Kidney (tissue), 14 donors: ENCODE data around the gene OSTN. TPM values are rescaled to one million over a fixed set of nuclear protein-coding genes. Genes with fewer than 3 reads are reported as not detected.

ENCODE experiments used
- DNase-seq, 5 donors: peaks; one replicate each; pipeline ENCODE4 v3.0.0-alpha.2; 2013 to 2020
- FAIRE-seq: peaks from 2 replicates; lab custom pipeline; 2012; peaks lifted over from hg19 to GRCh38; lab: Jason Lieb, UNC
- H3K27ac ChIP-seq, 2 donors: one replicate each; pipeline ENCODE4 v1.7.0; 2013; ENCODE audit warnings: low read depth in 2 of 2, low read length in 2 of 2, inconsistent platforms in 1 of 2
- H3K27me3 ChIP-seq: one replicate; pipeline ENCODE4 v1.7.1; 2013; ENCODE audit warnings: low read length, inconsistent platforms; ENCODE audit not compliant: control insufficient read depth, insufficient read depth
- H3K36me3 ChIP-seq, 3 donors: one replicate each; pipeline versions ENCODE4 v1.7.0 to v1.7.1; 2013; ENCODE audit warnings: low read length in 3 of 3, control low read depth in 1 of 3, inconsistent platforms in 1 of 3; ENCODE audit not compliant: insufficient read depth in 3 of 3, control insufficient read depth in 2 of 3
- H3K4me1 ChIP-seq, 3 donors: one replicate each; pipeline versions ENCODE4 v1.7.0 to v1.7.1; 2013; ENCODE audit warnings: low read length in 3 of 3, inconsistent platforms in 1 of 3, low read depth in 1 of 3; ENCODE audit not compliant: control insufficient read depth in 2 of 3, insufficient read depth in 2 of 3
- H3K4me3 ChIP-seq, 3 donors: one replicate each; pipeline versions ENCODE4 v1.7.0 to v1.8.1; 2013; ENCODE audit warnings: low read length in 3 of 3, control low read depth in 1 of 3, inconsistent platforms in 1 of 3
- H3K9ac ChIP-seq, 3 donors: one replicate each; pipeline versions ENCODE4 v1.7.0 to v1.7.1; 2013; ENCODE audit warnings: low read length in 3 of 3, control low read depth in 1 of 3, inconsistent platforms in 1 of 3
- H3K9me3 ChIP-seq, 3 donors: one replicate each; pipeline versions ENCODE4 v1.7.0 to v1.7.1; 2013; ENCODE audit warnings: low read length in 3 of 3, control low read depth in 1 of 3, inconsistent platforms in 1 of 3; ENCODE audit not compliant: control insufficient read depth in 2 of 3, insufficient read depth in 1 of 3
- CTCF ChIP-seq: IDR thresholded peaks from 3 replicates; pipeline ENCODE4 v1.5.1; 2012; ENCODE audit warnings: mild to moderate bottlenecking, moderate library complexity, borderline replicate concordance; ENCODE audit not compliant: insufficient read depth; ENCODE audit errors: extremely low read depth
- intact Hi-C: fragments of 100-400 bp; cut with DNase I; formaldehyde crosslinking; loops from one replicate; pipeline ENCODE4 v1.11.1; 2022
- polyA plus RNA-seq: library from polyadenylated mRNA; stranded (reverse); fragments of 350-450 nt; fragmentation: Illumina TruSeq; extraction: RNeasy Lipid Tissue Mini Kit (QIAGEN cat#74804); gene quantifications from one replicate; pipeline ENCODE4 v1.2.3, GENCODE V29; 2014; ENCODE audit warnings: low read depth, low replicate concordance; ENCODE audit not compliant: insufficient read depth
- total RNA-seq: library from RNA; stranded (reverse); fragmentation: NEBNext Ultra II Directional; extraction: Animal tissue kit (Norgen Biotek cat#: 25700); gene quantifications from one replicate; pipeline ENCODE4 v1.2.1, GENCODE V29; 2021
- donor health status: control.
- donor health status: control.
- donor health status: control.
- donor health status: control.
- donor health status: control.
- donor health status: DM: yes; HTN: yes; CAD: no.
- donor health status: Normal renal cell carcinoma (clear cell type).

The OSTN gene
- total and polyA plus RNA-seq, 2 donors from 2014 or later: not detected

GRCh38 chr3:191217301-191217700 is 18.3 kb downstream of the OSTN start:
- H3K4me1 ChIP-seq: no peaks in the 10 kb centered on the region
- H3K27me3 ChIP-seq: no peaks in the 10 kb centered on the region
- no peaks in the 10 kb centered on the region for H3K9me3 ChIP-seq
- intact Hi-C loops: no loop called here
- H3K36me3 ChIP-seq: no peaks in the 10 kb centered on the region
- TF ChIP-seq CTCF: no peak
- DNase-seq: no peak
- no peak overlapping the region for H3K4me3 ChIP-seq
- H3K27ac ChIP-seq: no peak overlapping the region
- H3K9ac ChIP-seq: no peak overlapping the region
- no peak for FAIRE-seq

DNA sequence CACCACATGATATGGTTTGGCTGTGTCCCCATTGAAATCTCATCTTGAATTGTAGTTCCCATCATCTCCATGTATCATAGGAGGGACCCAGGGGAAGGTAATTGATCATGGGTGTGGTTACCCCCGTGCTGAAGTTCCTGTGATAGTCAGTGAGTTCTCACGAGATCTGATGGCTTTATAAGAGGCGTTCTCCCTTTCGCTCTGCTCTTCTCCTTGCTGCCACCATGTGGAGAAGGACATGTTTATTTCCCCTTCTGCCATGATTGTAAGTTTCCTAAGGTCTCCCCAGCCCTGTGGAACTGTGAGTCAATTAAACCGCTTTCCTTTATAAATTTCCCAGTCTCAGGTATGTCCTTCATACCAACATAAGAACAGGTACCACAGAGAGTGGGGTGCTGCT is 21.9 kb downstream of the OSTN start:
- DNase-seq (no peak), FAIRE-seq (no peak)
- Histone ChIP-seq H3K4me3 (no peak overlapping the region), H3K27ac (no peak overlapping the region), H3K27me3 (no peaks in the 10 kb centered on the region), H3K9me3 (no peaks in the 10 kb centered on the region), H3K4me1 (no peaks in the 10 kb centered on the region), H3K9ac (no peak overlapping the region), H3K36me3 (no peaks in the 10 kb centered on the region)
- intact Hi-C loops: no loop called here
- TF ChIP-seq CTCF: no peak

GRCh38 chr3:191221638-191222037 is 22.6 kb downstream of the OSTN start:
- DNase-seq: no peak
- intact Hi-C loops: no loop called here
- no peak for FAIRE-seq

More at GRCh38 chr3:191221638-191222037, 22.6 kb downstream of the OSTN start:
- Histone ChIP-seq H3K4me3 (no peak overlapping the region), H3K27ac (no peak overlapping the region), H3K9ac (no peak overlapping the region), H3K36me3 (no peaks in the 10 kb centered on the region), H3K4me1 (no peaks in the 10 kb centered on the region), H3K27me3 (no peaks in the 10 kb centered on the region), H3K9me3 (no peaks in the 10 kb centered on the region)
- TF ChIP-seq CTCF: no peak
